ENCODE data around the gene PLEKHA6. TPM values are rescaled to one million over a fixed set of nuclear protein-coding genes. Genes with fewer than 3 reads are reported as not detected.

Gene PLEKHA6
- total RNA-seq, 2 donors from 2014 or later, result 24.5 to 49.3 TPM

- Histone ChIP-seq H3K4me1 (replicated peaks) (peaks cover 30% of the 10 kb centered on the region), H3K36me3 (no peaks in the 10 kb centered on the region), H3K27me3 (replicated peaks; ENCODE audit: insufficient read depth) (no peaks in the 10 kb centered on the region), H3K9me3 (no peaks in the 10 kb centered on the region), H3K4me3 (no peak overlapping the region), H3K27ac (peak overlapping the region; percentile 80 to 83)
- TF ChIP-seq POLR2AphosphoS5 (IDR thresholded peaks at IDR 0.05) (no peak), CTCF (IDR thresholded peaks at IDR 0.05) (no peak), POLR2A (IDR thresholded peaks at IDR 0.05) (no peak)
- intact Hi-C loops (cut with DNase I), result no loop called here
- DNase-seq (ENCODE audit: low spot score), result no peak
- 45% methylated on average over 4 of the region's 4 CpGs for WGBS
These were observed 70.4 kb downstream of the PLEKHA6 start for GRCh38 chr1:204289280-204289679.

- Histone ChIP-seq H3K9me3 (no peaks in the 10 kb centered on the region), H3K27ac (peak overlapping the region; percentile 80 to 83), H3K36me3 (no peaks in the 10 kb centered on the region), H3K27me3 (replicated peaks; ENCODE audit: insufficient read depth) (no peaks in the 10 kb centered on the region), H3K4me3 (peak overlapping the region in 1 of 2 donors; percentile 4), H3K4me1 (replicated peaks) (peaks cover 30% of the 10 kb centered on the region)
- intact Hi-C loops (cut with DNase I), result no loop called here
- 29% methylated on average over 8 of the region's 8 CpGs for WGBS
- TF ChIP-seq CTCF (IDR thresholded peaks at IDR 0.05), result no peak
- peak; percentile 16 for TF ChIP-seq POLR2A (IDR thresholded peaks at IDR 0.05)
- peak; percentile 71 for TF ChIP-seq POLR2AphosphoS5 (IDR thresholded peaks at IDR 0.05)
- peak; percentile 84 for DNase-seq (ENCODE audit: low spot score)
These were observed 71.6 kb downstream of the PLEKHA6 start for GRCh38 chr1:204288021-204288588.

GRCh38 chr1:204287466-204287891, 72.2 kb downstream of the PLEKHA6 start:
- peak overlapping the region; percentile 80 to 83 for H3K27ac ChIP-seq
- H3K9me3 ChIP-seq, result no peaks in the 10 kb centered on the region
- H3K36me3 ChIP-seq, result no peaks in the 10 kb centered on the region
- intact Hi-C loops (cut with DNase I), result no loop called here
- DNase-seq (ENCODE audit: low spot score), result no peak
- H3K27me3 ChIP-seq (replicated peaks; ENCODE audit: insufficient read depth), result no peaks in the 10 kb centered on the region
- H3K4me1 ChIP-seq (replicated peaks), result peaks cover 30% of the 10 kb centered on the region
- peak overlapping the region; percentile 4 to 8 for H3K4me3 ChIP-seq
- TF ChIP-seq POLR2A (IDR thresholded peaks at IDR 0.05) (no peak), POLR2AphosphoS5 (IDR thresholded peaks at IDR 0.05) (no peak)
- 37% methylated on average over 8 of the region's 8 CpGs for WGBS

GRCh38 chr1:204286831-204287421, 72.8 kb downstream of the PLEKHA6 start:
- Histone ChIP-seq H3K9me3 (no peaks in the 10 kb centered on the region), H3K4me1 (replicated peaks) (peaks cover 30% of the 10 kb centered on the region), H3K36me3 (no peaks in the 10 kb centered on the region), H3K27me3 (replicated peaks; ENCODE audit: insufficient read depth) (no peaks in the 10 kb centered on the region), H3K4me3 (peak overlapping the region; percentile 6 to 8), H3K27ac (peak overlapping the region; percentile 80 to 83)
- 5% methylated on average over 8 of the region's 8 CpGs for WGBS
- TF ChIP-seq POLR2AphosphoS5 (IDR thresholded peaks at IDR 0.05), result peak; percentile 79
- peak; percentile 15 for TF ChIP-seq POLR2A (IDR thresholded peaks at IDR 0.05)
- TF ChIP-seq CTCF (IDR thresholded peaks at IDR 0.05), result peak in 2 of 4 experiments; percentile 43 to 63
- peak; percentile 86 for DNase-seq (ENCODE audit: low spot score)
- intact Hi-C loops (cut with DNase I), result no loop called here

GRCh38 chr1:204286315-204286714, 73.4 kb downstream of the PLEKHA6 start:
- WGBS, result 37% methylated on average over 5 of the region's 5 CpGs

More at GRCh38 chr1:204286315-204286714, 73.4 kb downstream of the PLEKHA6 start:
- DNase-seq (ENCODE audit: low spot score), result no peak
- Histone ChIP-seq H3K9me3 (no peaks in the 10 kb centered on the region), H3K36me3 (no peaks in the 10 kb centered on the region), H3K4me1 (replicated peaks) (peaks cover 30% of the 10 kb centered on the region), H3K4me3 (peak overlapping the region; percentile 6 to 8), H3K27me3 (replicated peaks; ENCODE audit: insufficient read depth) (no peaks in the 10 kb centered on the region), H3K27ac (peak overlapping the region; percentile 80 to 83)
- intact Hi-C loops (cut with DNase I), result no loop called here
- TF ChIP-seq POLR2A (IDR thresholded peaks at IDR 0.05) (no peak), POLR2AphosphoS5 (IDR thresholded peaks at IDR 0.05) (no peak), CTCF (IDR thresholded peaks at IDR 0.05) (no peak)

Measured in prostate gland (tissue), 2 donors.